22Rv1 (cell line): Measurements from ENCODE around the gene LMCD1.

Experiments used
- ZFX ChIP-seq: fragments of 450-650 bp; IDR thresholded peaks from 2 replicates; pipeline ENCODE4 v1.6.1; 2017; ENCODE audit warnings: antibody characterized with exemption, borderline replicate concordance
- TF ChIP-seq, protein P1 (sequence below): fragments of 450-650 bp; IDR thresholded peaks from 2 replicates; pipeline ENCODE4 v1.5.1; 2017; ENCODE audit warnings: mild to moderate bottlenecking

DNA sequence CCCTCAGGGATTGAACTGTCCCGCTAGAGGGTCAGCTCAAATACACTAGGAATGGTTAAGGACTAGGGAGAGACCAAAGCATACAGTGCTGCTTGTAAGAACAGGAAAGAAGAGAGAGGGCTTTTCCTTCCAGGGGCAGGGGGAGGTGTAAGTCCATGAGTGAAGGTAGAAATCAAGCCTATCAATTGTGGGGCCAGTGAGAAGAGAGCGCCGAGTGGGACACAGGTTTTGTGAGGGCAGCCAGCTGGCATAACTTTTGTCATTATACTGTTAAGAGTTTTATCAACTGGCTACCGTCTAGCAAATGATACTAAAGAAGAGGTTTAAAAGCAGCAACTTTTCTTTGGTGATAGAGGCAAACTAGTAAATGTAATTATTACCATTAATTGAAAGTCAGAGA, 45.0 kb downstream of the LMCD1 start:
- TF ChIP-seq, protein P1, sequence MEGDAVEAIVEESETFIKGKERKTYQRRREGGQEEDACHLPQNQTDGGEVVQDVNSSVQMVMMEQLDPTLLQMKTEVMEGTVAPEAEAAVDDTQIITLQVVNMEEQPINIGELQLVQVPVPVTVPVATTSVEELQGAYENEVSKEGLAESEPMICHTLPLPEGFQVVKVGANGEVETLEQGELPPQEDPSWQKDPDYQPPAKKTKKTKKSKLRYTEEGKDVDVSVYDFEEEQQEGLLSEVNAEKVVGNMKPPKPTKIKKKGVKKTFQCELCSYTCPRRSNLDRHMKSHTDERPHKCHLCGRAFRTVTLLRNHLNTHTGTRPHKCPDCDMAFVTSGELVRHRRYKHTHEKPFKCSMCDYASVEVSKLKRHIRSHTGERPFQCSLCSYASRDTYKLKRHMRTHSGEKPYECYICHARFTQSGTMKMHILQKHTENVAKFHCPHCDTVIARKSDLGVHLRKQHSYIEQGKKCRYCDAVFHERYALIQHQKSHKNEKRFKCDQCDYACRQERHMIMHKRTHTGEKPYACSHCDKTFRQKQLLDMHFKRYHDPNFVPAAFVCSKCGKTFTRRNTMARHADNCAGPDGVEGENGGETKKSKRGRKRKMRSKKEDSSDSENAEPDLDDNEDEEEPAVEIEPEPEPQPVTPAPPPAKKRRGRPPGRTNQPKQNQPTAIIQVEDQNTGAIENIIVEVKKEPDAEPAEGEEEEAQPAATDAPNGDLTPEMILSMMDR: no peak
- TF ChIP-seq ZFX: no peak
